Coronary artery (tissue), 2 donors: Measurements from ENCODE around the gene GAR1.

Experiments used
- DNase-seq: peaks from one replicate; pipeline ENCODE4 v3.0.0-alpha.2; 2017; ENCODE audit warnings: low spot score
- H3K27ac ChIP-seq, 2 donors: fragments of 200-600 bp; sonication (generic); one replicate each; pipeline ENCODE4 v1.5.1; 2016 to 2019
- H3K4me3 ChIP-seq: fragments of 200-600 bp; sonication (generic); 2 replicates; pipeline ENCODE4 v1.5.1; 2016; ENCODE audit warnings: mild to moderate bottlenecking, moderate library complexity
- CTCF ChIP-seq: fragments of 200-600 bp; sonication (generic); IDR thresholded peaks from one replicate; pipeline ENCODE4 v1.5.1; 2019; ENCODE audit warnings: antibody characterized with exemption

The GAR1 gene

DNA sequence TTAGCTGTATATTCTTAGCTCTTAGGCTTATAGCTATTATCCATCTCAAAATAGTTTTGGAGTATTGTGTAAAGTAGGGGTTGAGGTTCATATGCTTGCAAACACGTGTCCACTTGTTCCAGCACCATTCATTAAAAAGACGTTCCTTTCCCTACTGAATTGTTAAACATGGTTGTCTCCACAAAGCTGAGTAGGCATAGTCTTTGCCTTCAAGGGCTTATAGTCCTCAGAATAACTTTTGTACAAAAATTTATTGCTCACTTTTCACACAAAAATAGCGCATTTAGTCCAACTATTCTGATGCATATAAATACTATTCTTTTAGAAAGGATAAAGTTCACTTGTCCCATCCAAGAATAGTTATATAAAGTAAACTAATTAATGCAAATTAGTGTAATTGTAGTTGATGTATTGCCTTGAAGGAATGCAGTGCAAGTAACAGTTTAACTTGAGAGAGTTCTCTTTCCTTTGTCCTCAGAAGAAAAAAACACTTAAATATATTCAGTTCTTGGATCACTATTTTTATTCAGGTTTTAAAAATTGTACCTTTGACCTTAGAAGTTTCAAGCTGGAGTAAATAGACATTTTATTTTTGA lies 46.5 kb downstream of the GAR1 start:
- Histone ChIP-seq H3K4me3 (no peak overlapping the region), H3K27ac (no peak overlapping the region)
- DNase-seq: no peak
- TF ChIP-seq CTCF: no peak

DNA sequence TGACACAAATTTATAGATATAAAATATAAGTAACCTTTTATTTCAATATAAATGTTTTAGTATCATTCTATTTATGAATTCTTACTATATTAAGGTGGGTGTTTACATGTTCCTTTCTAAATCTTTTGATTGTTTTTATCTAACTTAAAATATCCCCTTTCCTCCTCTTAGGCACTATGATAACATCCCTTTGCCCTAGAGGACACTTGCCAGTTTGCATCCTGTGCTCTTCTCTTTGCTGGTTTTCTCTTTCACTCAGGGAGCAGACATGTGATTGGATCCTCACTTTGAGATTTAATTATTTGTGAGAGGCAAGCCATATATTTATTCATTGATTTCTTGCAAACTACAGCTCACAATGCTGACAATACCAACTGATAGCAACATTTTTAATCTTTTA lies 48.6 kb downstream of the GAR1 start:
- Histone ChIP-seq H3K4me3 (no peak overlapping the region), H3K27ac (no peak overlapping the region)
- no peak for DNase-seq
- TF ChIP-seq CTCF: no peak

DNA sequence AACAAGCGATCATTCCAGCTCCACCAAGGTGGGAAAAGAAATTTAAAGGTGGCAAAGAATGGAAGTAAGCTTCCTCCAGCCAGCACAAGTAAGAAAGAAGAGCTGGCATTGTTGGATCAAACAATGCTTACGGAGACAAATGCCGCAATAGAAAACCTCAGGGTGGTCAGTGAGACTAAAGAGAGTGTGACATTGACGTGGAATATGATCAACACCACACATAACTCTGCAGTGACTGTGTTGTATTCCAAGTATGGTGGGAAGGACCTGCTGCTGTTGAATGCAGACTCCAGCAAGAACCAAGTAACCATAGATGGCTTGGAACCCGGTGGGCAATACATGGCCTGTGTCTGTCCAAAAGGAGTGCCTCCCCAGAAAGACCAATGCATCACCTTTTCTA lies 54.5 kb downstream of the GAR1 start:
- no peak overlapping the region for H3K27ac ChIP-seq
- no peak overlapping the region for H3K4me3 ChIP-seq
- TF ChIP-seq CTCF: no peak
- no peak for DNase-seq

- H3K27ac ChIP-seq: no peak overlapping the region
- no peak for TF ChIP-seq CTCF
- no peak for DNase-seq
- no peak overlapping the region for H3K4me3 ChIP-seq
These were observed 56.5 kb downstream of the GAR1 start for GRCh38 chr4:109872065-109872464.

DNA sequence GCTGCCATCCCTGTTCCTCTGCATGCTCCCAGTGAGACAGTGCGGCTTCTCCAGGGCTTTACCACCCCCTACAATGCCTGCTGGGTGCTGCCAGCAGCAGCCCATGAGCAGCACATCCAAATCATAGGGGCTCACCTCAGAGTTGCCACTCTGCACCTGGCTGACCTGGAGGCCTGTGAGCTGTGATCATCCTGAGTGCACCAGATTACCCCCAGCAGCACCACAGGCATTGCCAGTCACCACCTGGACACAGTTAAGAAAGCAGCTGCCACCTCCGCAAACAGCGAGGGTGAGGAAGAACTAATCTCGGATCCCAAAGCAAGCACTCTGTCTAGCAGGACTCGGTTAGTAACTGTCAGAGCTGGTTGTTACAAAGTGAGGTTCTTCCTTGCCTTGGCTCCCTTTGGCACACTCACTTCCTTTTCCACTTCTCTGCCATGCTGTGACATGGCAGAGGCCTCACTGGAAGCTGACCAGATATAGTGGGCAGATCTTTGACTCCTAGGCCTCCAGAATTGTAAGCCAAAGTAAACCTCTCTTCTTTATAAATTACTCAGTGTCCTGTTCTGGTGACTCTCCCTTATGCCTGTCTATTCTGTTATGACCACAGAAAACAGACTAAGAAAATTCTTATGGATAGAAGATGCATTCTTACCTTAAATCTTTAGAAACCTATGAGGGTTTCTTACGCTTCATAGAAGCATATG lies 57.5 kb downstream of the GAR1 start:
- no peak for DNase-seq
- no peak for TF ChIP-seq CTCF
- H3K27ac ChIP-seq: no peak overlapping the region
- no peak overlapping the region for H3K4me3 ChIP-seq

- no peak for TF ChIP-seq CTCF
- H3K27ac ChIP-seq: no peak overlapping the region
- no peak overlapping the region for H3K4me3 ChIP-seq
- DNase-seq: no peak
These were observed 58.4 kb downstream of the GAR1 start for GRCh38 chr4:109873791-109874514.
